HG03575 (cell line): Measurements from ENCODE around the gene SIRT5.
A peak's percentile ranks its signal among the peaks of the same experiment; 100 is the strongest.

ENCODE experiments used
- ATAC-seq: cut with Tn5 transposase; IDR thresholded peaks from one replicate; pipeline ENCODE4 v1.9.1; 2021; ENCODE audit not compliant: unreplicated experiment, insufficient number of reproducible peaks, low FRiP score; ENCODE audit errors: extremely low read depth

The SIRT5 gene

GRCh38 chr6:13548500-13549210 lies 25.7 kb upstream of the SIRT5 start:
- ATAC-seq, result no peak

- no peak for ATAC-seq
Measured at GRCh38 chr6:13550656-13551055, 23.7 kb upstream of the SIRT5 start.

GRCh38 chr6:13553646-13554045 lies 20.8 kb upstream of the SIRT5 start:
- ATAC-seq, result no peak

GRCh38 chr6:13554929-13555333 lies 19.5 kb upstream of the SIRT5 start:
- no peak for ATAC-seq

GRCh38 chr6:13557841-13558240 lies 16.6 kb upstream of the SIRT5 start:
- no peak for ATAC-seq

GRCh38 chr6:13558718-13559117 lies 15.7 kb upstream of the SIRT5 start:
- no peak for ATAC-seq

- no peak for ATAC-seq
Measured at GRCh38 chr6:13559251-13559650, 15.2 kb upstream of the SIRT5 start.

- ATAC-seq, result no peak
Measured at GRCh38 chr6:13559968-13560650, 14.3 kb upstream of the SIRT5 start.

- no peak for ATAC-seq
Measured at GRCh38 chr6:13560651-13561044, 13.8 kb upstream of the SIRT5 start.

GRCh38 chr6:13561624-13562267 lies 12.7 kb upstream of the SIRT5 start:
- no peak for ATAC-seq

GRCh38 chr6:13563009-13563408 lies 11.4 kb upstream of the SIRT5 start:
- no peak for ATAC-seq

GRCh38 chr6:13565921-13566320 lies 8.5 kb upstream of the SIRT5 start:
- ATAC-seq, result no peak

GRCh38 chr6:13566500-13566899 lies 7.9 kb upstream of the SIRT5 start:
- ATAC-seq, result no peak

GRCh38 chr6:13568970-13569369 lies 5.4 kb upstream of the SIRT5 start:
- no peak for ATAC-seq

- ATAC-seq, result no peak
Measured at GRCh38 chr6:13572240-13572639, 2.2 kb upstream of the SIRT5 start.

- ATAC-seq, result no peak
Measured at GRCh38 chr6:13572951-13573654, 1.3 kb upstream of the SIRT5 start.

GRCh38 chr6:13573669-13574110 lies 711 bp upstream of the SIRT5 start:
- no peak for ATAC-seq

GRCh38 chr6:13574149-13574570 lies 241 bp upstream of the SIRT5 start:
- ATAC-seq, result peak; percentile 27

GRCh38 chr6:13575377-13575775 lies 975 bp downstream of the SIRT5 start:
- ATAC-seq, result no peak

- ATAC-seq, result no peak
Measured at GRCh38 chr6:13576017-13576416, 1.6 kb downstream of the SIRT5 start.
